Upper lobe of right lung (tissue), 1 donor: ENCODE data around the gene COQ10B. TPM values are rescaled to one million over a fixed set of nuclear protein-coding genes. Genes with fewer than 3 reads are reported as not detected.
A peak's percentile ranks its signal among the peaks of the same experiment; 100 is the strongest.

Source experiments
- ATAC-seq: fragments of 200-7000 bp; cut with Tn5 transposase; one replicate; pipeline ENCODE4 v1.9.1; 2020; ENCODE audit warnings: mild to moderate bottlenecking, moderate library complexity
- DNase-seq: peaks from one replicate; pipeline ENCODE4 v3.0.0-alpha.2; 2020
- H3K27ac ChIP-seq: fragments of 200-600 bp; one replicate; pipeline ENCODE4 v1.8.0; 2022
- H3K27me3 ChIP-seq: fragments of 200-600 bp; one replicate; pipeline ENCODE4 v1.8.0; 2022; ENCODE audit warnings: mild to moderate bottlenecking
- H3K36me3 ChIP-seq: fragments of 200-600 bp; one replicate; pipeline ENCODE4 v1.8.0; 2022
- H3K4me1 ChIP-seq: fragments of 200-600 bp; one replicate; pipeline ENCODE4 v1.8.0; 2022
- H3K4me3 ChIP-seq: fragments of 200-600 bp; one replicate; pipeline ENCODE4 v1.8.0; 2022; ENCODE audit warnings: mild to moderate bottlenecking
- H3K9me3 ChIP-seq: fragments of 200-600 bp; one replicate; pipeline ENCODE4 v1.8.0; 2022
- intact Hi-C: fragments of 100-400 bp; cut with DNase I; formaldehyde crosslinking; loops from one replicate; pipeline ENCODE4 v1.11.0; 2022
- long read RNA-seq: library from polyadenylated mRNA; unstranded; transcript quantifications from one replicate; pipeline ENCODE4 v2.0.0, GENCODE V29; 2021
- total RNA-seq: library from RNA; stranded (reverse); fragmentation: NEBNext Ultra II Directional; extraction: Animal tissue kit (Norgen Biotek cat#: 25700); gene quantifications from one replicate; pipeline ENCODE4 v1.2.1, GENCODE V29; 2021
- TF ChIP-seq, protein P1 (sequence below): fragments of 200-600 bp; IDR thresholded peaks from one replicate; pipeline ENCODE4 v1.8.0; 2022; ENCODE audit warnings: antibody characterized with exemption
- donor health status: DM: no; HTN: yes; CAD: no; lungs with severe emphysema.

Gene COQ10B
- 26.5 TPM for total RNA-seq
- long read RNA-seq, transcript COQ10B-201 (5 exons, 2,239 nt) = major isoform, 54 of 58 reads
- long read RNA-seq, partial matches to known transcripts = 1 of 58 reads
- long read RNA-seq, other reads (novel, unspliced or antisense) = 1 of 58 reads

DNA sequence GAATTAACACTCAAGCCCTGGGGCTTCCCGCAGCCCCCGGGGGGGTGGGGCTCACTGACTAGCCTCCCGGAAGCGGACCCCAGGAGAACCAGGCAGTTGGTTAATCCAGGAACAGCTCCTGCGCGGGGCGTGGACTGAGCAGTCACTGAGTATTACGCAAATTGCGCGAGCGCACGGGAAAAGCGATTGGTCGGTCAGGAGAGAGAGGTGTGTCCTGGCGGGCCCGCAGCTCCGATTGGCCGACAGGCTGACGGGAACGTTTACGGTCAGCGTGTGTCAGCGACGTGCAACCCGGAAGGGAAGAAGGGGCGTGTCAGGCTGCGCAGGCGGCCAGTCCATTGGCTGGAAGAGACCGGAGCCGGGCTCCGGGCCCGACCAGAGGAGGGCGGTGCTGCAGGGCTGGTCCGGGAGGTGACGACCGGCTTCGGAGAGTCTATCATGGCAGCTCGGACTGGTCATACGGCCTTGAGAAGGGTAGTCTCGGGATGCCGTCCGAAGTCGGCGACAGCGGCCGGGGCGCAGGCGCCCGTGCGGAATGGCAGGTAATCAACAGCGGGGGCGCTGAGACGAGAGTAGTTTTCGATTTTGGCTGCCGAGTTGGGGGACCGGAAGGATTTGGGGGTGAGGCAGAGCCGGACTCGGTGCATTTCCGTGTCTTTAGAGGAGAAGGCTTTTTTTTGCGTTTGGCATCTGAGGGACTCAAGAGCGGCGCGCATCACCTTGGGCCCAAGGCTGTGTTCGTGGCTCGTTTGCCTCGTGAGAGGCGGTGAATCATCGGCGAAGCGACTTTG lies at the start of gene COQ10B:
TSS of gene COQ10B (plus strand) at position 430 of the 791 bp plus-strand sequence. CDS start at position 439, 9 bp downstream.
- H3K9me3 ChIP-seq = no peaks in the 10 kb centered on the region
- peaks cover 21% of the 10 kb centered on the region for H3K4me1 ChIP-seq
- H3K36me3 ChIP-seq = no peaks in the 10 kb centered on the region
- intact Hi-C loops = no loop called here
- DNase-seq = peak; percentile 100
- H3K4me3 ChIP-seq = peak within 1 kb of the TSS; percentile 88
- H3K27ac ChIP-seq = peak within 1 kb of the TSS; percentile 99
- TF ChIP-seq, protein P1, sequence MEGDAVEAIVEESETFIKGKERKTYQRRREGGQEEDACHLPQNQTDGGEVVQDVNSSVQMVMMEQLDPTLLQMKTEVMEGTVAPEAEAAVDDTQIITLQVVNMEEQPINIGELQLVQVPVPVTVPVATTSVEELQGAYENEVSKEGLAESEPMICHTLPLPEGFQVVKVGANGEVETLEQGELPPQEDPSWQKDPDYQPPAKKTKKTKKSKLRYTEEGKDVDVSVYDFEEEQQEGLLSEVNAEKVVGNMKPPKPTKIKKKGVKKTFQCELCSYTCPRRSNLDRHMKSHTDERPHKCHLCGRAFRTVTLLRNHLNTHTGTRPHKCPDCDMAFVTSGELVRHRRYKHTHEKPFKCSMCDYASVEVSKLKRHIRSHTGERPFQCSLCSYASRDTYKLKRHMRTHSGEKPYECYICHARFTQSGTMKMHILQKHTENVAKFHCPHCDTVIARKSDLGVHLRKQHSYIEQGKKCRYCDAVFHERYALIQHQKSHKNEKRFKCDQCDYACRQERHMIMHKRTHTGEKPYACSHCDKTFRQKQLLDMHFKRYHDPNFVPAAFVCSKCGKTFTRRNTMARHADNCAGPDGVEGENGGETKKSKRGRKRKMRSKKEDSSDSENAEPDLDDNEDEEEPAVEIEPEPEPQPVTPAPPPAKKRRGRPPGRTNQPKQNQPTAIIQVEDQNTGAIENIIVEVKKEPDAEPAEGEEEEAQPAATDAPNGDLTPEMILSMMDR = peak; percentile 23
- ATAC-seq = peak; percentile 97
- no peaks in the 10 kb centered on the region for H3K27me3 ChIP-seq

DNA sequence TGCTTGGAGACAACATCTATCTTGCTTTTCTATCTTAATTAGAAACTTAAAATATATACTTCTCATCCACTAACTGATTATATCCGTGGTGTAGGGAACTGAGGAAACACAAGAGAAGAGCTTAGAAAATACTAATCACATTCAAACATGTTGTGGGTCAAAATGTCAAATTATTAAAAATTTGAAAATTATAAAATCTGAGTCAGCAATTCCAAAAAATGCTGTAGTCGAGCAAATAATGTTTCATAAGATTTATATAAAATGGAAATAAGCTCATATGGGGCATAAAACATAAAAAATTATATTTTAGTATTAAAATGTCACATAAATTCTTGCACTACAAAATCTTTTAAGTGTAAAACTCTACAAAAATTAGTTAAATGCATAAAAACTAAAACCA lies 47.8 kb upstream of the COQ10B start:
- Histone ChIP-seq H3K36me3 (peaks cover 100% of the 10 kb centered on the region), H3K9me3 (no peaks in the 10 kb centered on the region), H3K27me3 (no peaks in the 10 kb centered on the region), H3K4me3 (no peak overlapping the region), H3K27ac (no peak overlapping the region), H3K4me1 (no peaks in the 10 kb centered on the region)
- TF ChIP-seq, protein P1 = no peak
- no peak for ATAC-seq
- intact Hi-C loops = no loop called here
- DNase-seq = no peak

DNA sequence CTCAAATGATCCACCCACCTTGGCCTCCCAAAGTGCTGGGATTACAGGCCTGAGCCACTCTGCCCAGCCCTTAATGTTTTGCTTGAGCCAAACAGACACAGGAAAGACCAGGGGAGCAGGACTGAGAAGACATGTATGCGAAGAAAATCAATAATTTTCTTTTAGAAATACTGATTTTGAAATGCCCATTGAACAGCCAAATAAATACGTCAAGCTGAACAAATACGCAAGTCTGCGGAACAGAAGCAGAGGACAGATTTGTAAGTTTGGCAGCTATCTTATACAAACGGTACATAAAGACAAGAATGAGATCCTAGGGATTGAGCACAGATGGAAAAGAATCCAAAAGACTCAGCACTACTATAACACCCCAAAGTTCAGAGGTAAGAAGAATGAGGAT lies 39.3 kb upstream of the COQ10B start:
- intact Hi-C loops = loop anchor here (10.0 kb wide), 1 partner anchor 61 kb away; no protein-coding TSS in a partner anchor
- ATAC-seq (no peak), DNase-seq (no peak)
- H3K9me3 ChIP-seq = no peaks in the 10 kb centered on the region
- TF ChIP-seq, protein P1 = no peak
- H3K27me3 ChIP-seq = no peaks in the 10 kb centered on the region
- no peak overlapping the region for H3K27ac ChIP-seq
- no peak overlapping the region for H3K4me3 ChIP-seq
- peaks cover 97% of the 10 kb centered on the region for H3K36me3 ChIP-seq
- no peaks in the 10 kb centered on the region for H3K4me1 ChIP-seq

DNA sequence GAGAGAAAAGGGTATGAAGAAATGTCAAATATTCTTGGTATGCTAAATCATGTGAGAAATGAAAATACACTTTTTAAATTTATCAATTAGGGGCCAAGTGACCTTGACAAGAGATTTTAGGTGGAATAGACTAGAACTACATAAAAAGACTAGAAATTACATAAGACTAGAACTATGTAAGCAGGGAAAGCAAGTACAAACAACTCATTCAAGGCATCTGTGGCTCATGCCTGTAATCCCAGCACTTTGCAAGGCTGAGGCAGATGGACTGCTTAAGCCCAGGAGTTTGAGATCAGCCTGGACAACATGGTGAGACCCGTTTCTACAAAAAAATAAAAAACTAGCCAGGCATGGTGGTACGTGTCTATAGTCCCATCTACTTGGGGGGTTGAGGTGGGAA lies 38.8 kb upstream of the COQ10B start:
- H3K4me1 ChIP-seq = no peaks in the 10 kb centered on the region
- no peak overlapping the region for H3K4me3 ChIP-seq
- peaks cover 97% of the 10 kb centered on the region for H3K36me3 ChIP-seq
- H3K27ac ChIP-seq = no peak overlapping the region
- H3K27me3 ChIP-seq = no peaks in the 10 kb centered on the region
- TF ChIP-seq, protein P1 = no peak
- intact Hi-C loops = loop anchor here (10.0 kb wide), 1 partner anchor 60 kb away; no protein-coding TSS in a partner anchor
- H3K9me3 ChIP-seq = no peaks in the 10 kb centered on the region
- DNase-seq (no peak), ATAC-seq (no peak)

DNA sequence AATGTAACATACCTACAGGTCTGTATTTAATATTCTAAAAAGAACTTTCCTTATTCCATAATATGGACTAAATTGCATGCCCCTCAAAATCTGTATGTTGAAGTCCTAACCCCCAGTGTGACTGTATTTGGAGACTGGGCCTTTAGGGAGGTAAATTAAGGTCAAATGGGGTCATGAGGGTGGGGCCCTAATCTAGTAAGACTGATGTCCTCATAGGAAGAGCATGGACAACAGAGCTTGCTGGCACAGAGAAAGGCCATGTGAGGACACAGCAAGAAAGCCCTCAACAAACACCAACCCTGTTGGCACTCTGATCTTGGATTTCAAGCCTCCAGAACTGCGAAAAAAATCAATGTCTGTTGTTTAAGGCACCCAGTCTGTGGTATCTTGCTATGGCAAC lies 37.1 kb upstream of the COQ10B start:
- intact Hi-C loops = loop anchor here (10.0 kb wide), 1 partner anchor 59 kb away; no protein-coding TSS in a partner anchor
- ATAC-seq (no peak), DNase-seq (no peak)
- H3K4me1 ChIP-seq = no peaks in the 10 kb centered on the region
- H3K36me3 ChIP-seq = peaks cover 97% of the 10 kb centered on the region
- H3K9me3 ChIP-seq = no peaks in the 10 kb centered on the region
- H3K27me3 ChIP-seq = no peaks in the 10 kb centered on the region
- TF ChIP-seq, protein P1 = no peak
- H3K4me3 ChIP-seq = no peak overlapping the region
- no peak overlapping the region for H3K27ac ChIP-seq
